Lower leg skin (tissue), 4 donors: Measurements from ENCODE around the gene ST3GAL3. TPM values are rescaled to one million over a fixed set of nuclear protein-coding genes. Genes with fewer than 3 reads are reported as not detected.

Experiments used
- DNase-seq, 2 donors: peaks; one replicate each; pipeline ENCODE4 v3.0.0-alpha.2; 2019; ENCODE audit warnings: low spot score in 2 of 2
- H3K4me3 ChIP-seq: fragments of 200-600 bp; sonication (generic); 2 replicates; pipeline ENCODE4 v1.5.1; 2017; ENCODE audit warnings: mild to moderate bottlenecking, low read depth; ENCODE audit not compliant: poor library complexity, severe bottlenecking
- POLR2A ChIP-seq, 2 donors: fragments of 450-650 bp; IDR thresholded peaks; one replicate each; pipeline ENCODE4 v1.6.1; 2016 to 2017; ENCODE audit warnings: antibody characterized with exemption in 2 of 2, mild to moderate bottlenecking in 1 of 2, moderate library complexity in 1 of 2
- WGBS, 2 donors: methylation state at CpG; one replicate each; pipeline ENCODE4 v1.1.5; 2018; 5-methylcytosine and 5-hydroxymethylcytosine counted together
- intact Hi-C: fragments of 100-400 bp; cut with DNase I; formaldehyde crosslinking; loops from one replicate; pipeline ENCODE4 v1.15.0; 2023; ENCODE audit warnings: low total_unique reads
- total RNA-seq, 4 donors: library from RNA; depleted of rRNA; stranded (reverse); fragments of >200 nt; gene quantifications; one replicate each; pipeline ENCODE4 v1.1.0, GENCODE V29; 2016
- TF ChIP-seq, protein P1 (sequence below), 3 donors: fragments of 450-650 bp; IDR thresholded peaks; one replicate each; pipeline ENCODE4 v1.5.1; 2016; ENCODE audit warnings: antibody characterized with exemption in 3 of 3, mild to moderate bottlenecking in 3 of 3, moderate library complexity in 2 of 3

The ST3GAL3 gene
- total RNA-seq, 4 donors from 2014 or later, result 6.9 to 10.5 (median 8.0) TPM

DNA sequence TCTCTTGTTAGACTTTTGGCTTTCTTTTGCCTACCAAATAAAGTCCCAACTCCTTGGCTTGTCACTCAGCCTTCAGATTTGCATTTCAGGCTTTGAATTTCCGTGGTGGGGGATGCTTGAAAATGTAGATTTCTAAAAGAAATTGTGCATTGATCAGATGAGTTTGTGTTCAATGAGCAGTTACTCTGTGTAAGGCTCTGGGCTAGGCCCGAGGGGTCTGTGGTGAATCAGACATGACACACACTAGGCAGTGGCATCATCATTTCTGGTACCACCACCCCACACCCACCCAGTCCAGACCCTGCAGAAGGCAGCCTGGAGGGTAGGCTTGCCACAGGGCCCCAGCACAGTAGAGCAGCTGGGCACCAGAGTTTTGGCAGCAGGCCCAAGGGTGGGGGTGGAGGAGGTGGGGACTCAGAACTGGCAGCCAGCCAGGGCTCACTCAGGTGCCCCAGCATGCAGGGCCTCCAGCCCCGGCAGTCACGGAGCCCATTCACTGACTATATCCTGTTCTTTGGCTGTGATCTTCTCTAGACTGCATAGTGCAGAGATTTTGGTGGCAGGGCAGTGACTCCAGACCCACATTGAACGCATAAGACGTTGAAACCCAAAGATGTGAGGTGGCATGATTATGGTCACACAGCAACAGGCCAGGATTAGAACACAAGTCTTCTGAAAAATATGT, 129.1 kb downstream of the ST3GAL3 start:
- intact Hi-C loops, result no loop called here
- DNase-seq, result no peak
- H3K4me3 ChIP-seq, result no peak overlapping the region
- TF ChIP-seq, protein P1, sequence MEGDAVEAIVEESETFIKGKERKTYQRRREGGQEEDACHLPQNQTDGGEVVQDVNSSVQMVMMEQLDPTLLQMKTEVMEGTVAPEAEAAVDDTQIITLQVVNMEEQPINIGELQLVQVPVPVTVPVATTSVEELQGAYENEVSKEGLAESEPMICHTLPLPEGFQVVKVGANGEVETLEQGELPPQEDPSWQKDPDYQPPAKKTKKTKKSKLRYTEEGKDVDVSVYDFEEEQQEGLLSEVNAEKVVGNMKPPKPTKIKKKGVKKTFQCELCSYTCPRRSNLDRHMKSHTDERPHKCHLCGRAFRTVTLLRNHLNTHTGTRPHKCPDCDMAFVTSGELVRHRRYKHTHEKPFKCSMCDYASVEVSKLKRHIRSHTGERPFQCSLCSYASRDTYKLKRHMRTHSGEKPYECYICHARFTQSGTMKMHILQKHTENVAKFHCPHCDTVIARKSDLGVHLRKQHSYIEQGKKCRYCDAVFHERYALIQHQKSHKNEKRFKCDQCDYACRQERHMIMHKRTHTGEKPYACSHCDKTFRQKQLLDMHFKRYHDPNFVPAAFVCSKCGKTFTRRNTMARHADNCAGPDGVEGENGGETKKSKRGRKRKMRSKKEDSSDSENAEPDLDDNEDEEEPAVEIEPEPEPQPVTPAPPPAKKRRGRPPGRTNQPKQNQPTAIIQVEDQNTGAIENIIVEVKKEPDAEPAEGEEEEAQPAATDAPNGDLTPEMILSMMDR (IDR thresholded peaks at IDR 0.05), result no peak
- TF ChIP-seq POLR2A (IDR thresholded peaks at IDR 0.05), result no peak
- WGBS, 2 donors, result 34 to 50% methylated on average over 6 of the region's 6 CpGs

DNA sequence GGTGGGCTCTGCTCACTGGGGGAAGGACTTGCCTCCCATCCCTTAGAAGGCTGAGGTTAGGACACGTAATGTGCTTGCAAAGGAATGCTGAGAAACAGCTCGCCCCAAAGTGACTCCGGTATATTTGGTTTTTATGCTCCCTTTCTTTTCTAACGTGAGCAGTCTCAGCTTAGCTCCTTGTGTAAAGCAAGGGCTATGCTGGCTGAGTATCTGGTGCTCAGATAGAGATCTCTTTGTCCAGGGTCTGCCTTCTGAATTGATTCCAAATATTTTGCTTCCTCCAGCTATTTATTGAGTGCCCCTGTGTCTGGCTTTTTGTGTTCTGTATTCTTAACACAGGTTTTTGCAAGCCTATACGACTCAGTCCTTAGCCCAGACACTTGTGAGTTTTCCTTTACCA, 131.7 kb downstream of the ST3GAL3 start:
- DNase-seq, result no peak
- intact Hi-C loops, result no loop called here
- TF ChIP-seq, protein P1 (IDR thresholded peaks at IDR 0.05), result no peak
- no peak for TF ChIP-seq POLR2A (IDR thresholded peaks at IDR 0.05)
- H3K4me3 ChIP-seq, result no peak overlapping the region
- 74 to 78% methylated on average over 5 of the region's 5 CpGs for WGBS, 2 donors

DNA sequence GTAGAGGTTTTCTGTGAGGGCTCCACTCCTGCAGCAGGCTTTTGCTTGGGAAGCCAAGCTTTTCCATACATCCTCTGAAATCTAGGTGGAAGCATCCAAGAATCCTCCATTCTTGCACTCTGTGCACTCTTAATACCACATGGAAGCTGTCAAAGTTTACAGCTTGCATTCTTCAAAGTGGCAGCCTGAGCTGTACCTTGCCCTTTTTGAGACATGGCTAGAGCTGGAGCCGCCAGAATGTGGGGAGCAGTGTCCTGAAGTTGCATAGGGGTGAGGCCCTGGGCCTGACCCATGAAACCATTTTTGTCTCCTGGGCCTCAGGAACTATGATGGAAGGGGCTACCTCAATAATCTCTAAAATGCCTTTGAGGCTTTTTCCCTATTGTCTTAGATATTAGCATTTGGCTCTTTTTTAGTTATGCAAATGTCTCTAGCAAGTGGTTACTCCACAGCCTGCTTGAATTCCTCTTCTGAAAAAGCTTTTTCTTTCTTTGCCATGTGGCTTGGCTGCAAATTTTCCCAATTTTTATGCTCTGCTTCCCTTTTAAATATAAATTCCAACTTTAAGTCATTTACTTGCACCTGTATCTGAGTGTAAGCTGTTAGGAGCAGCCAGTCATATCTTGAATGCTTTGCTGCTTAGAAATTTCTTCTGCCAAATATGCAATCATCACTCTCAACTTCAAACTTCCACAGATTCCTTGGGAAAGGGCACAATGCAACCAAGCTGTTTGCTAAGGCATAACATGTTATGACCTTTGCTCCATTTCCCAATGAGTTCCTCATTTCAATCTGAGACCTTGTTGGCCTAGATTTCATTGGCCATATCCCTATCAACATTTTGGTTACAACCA, 134.2 kb downstream of the ST3GAL3 start:
- TF ChIP-seq POLR2A (IDR thresholded peaks at IDR 0.05), result no peak
- TF ChIP-seq, protein P1 (IDR thresholded peaks at IDR 0.05), result no peak
- intact Hi-C loops, result no loop called here
- H3K4me3 ChIP-seq, result no peak overlapping the region
- no peak for DNase-seq
- 100% methylated on average over 1 of the region's 1 CpG for WGBS, 2 donors

DNA sequence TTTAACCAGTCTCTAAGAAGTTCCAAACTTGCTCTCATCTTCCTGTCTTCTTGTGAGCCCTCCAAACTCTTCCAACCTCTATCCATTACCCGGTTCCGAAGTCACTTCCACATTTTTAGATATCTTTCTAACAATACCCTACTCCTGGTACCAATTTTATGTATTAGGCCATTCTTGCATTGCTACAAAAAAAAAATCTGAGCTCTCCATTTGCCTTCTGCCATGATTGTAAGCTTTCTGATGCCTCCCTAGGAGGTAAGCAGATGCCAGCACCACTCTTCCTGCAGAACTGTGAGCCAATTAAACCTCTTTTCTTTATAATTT, 134.8 kb downstream of the ST3GAL3 start:
- intact Hi-C loops, result no loop called here
- H3K4me3 ChIP-seq, result no peak overlapping the region
- no peak for DNase-seq
- WGBS, 2 donors, result 96 to 99% methylated on average over 2 of the region's 2 CpGs
- TF ChIP-seq, protein P1 (IDR thresholded peaks at IDR 0.05), result no peak
- no peak for TF ChIP-seq POLR2A (IDR thresholded peaks at IDR 0.05)

DNA sequence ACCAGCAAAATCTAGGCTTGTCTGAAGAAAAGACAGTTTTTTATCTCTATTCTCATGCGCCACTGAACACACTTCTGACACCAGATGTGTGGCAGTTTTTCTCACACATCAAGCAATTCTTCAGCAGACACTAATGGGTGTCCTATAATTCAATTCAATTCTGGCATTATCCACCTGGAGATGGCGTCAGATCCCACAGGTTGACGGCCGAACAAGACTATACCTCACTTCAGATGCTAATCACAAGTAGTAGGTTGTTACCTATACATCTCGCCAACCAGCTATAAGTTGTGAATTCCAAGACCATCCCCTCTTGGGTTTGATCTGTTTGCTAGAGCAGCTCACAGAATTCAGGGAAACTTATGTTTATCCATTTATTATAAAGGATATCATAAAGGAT, 136.3 kb downstream of the ST3GAL3 start:
- no peak for TF ChIP-seq POLR2A (IDR thresholded peaks at IDR 0.05)
- TF ChIP-seq, protein P1 (IDR thresholded peaks at IDR 0.05), result no peak
- intact Hi-C loops, result no loop called here
- H3K4me3 ChIP-seq, result no peak overlapping the region
- WGBS, 2 donors, result 86 to 91% methylated on average over 5 of the region's 5 CpGs
- DNase-seq, result no peak
